BE2C (cell line): ENCODE results near the gene SCARF2.
"Not testable (repeated sequence)": the region's sequence is repeated elsewhere in the genome, so short reads cannot be mapped to it uniquely, and the experiment has no call there.

Experiments used
- DNase-seq: peaks from one replicate; pipeline ENCODE4 v3.0.0-alpha.2; 2020
- H3K27me3 ChIP-seq: fragments of 250-450 bp; sonication (Bioruptor Pico); 2 replicates; pipeline ENCODE4 v1.5.1; 2020; ENCODE audit warnings: mild to moderate bottlenecking
- H3K36me3 ChIP-seq: fragments of 250-450 bp; sonication (Bioruptor Pico); 2 replicates; pipeline ENCODE4 v1.5.1; 2020; ENCODE audit warnings: mild to moderate bottlenecking
- H3K4me1 ChIP-seq: fragments of 250-450 bp; sonication (Bioruptor Pico); 2 replicates; pipeline ENCODE4 v1.5.1; 2020
- H3K4me3 ChIP-seq: 2 replicates; pipeline ENCODE4 v1.5.1; 2011; ENCODE audit warnings: low read depth, low read length
- H3K9me3 ChIP-seq: fragments of 250-450 bp; sonication (Bioruptor Pico); 2 replicates; pipeline ENCODE4 v1.5.1; 2020
- TF ChIP-seq, protein P1 (sequence below): IDR thresholded peaks from 2 replicates; pipeline ENCODE4 v1.5.1; 2012; ENCODE audit warnings: mild to moderate bottlenecking, low read depth, low read length

The SCARF2 gene

GRCh38 chr22:20383538-20383937 lies 54.1 kb downstream of the SCARF2 start:
- Histone ChIP-seq H3K4me1 (no peaks in the 10 kb centered on the region), H3K4me3 (no peak overlapping the region), H3K9me3 (no peaks in the 10 kb centered on the region), H3K27me3 (no peaks in the 10 kb centered on the region; the same call in 1 of the 2 replicates), H3K36me3 (no peaks in the 10 kb centered on the region)
- TF ChIP-seq, protein P1, sequence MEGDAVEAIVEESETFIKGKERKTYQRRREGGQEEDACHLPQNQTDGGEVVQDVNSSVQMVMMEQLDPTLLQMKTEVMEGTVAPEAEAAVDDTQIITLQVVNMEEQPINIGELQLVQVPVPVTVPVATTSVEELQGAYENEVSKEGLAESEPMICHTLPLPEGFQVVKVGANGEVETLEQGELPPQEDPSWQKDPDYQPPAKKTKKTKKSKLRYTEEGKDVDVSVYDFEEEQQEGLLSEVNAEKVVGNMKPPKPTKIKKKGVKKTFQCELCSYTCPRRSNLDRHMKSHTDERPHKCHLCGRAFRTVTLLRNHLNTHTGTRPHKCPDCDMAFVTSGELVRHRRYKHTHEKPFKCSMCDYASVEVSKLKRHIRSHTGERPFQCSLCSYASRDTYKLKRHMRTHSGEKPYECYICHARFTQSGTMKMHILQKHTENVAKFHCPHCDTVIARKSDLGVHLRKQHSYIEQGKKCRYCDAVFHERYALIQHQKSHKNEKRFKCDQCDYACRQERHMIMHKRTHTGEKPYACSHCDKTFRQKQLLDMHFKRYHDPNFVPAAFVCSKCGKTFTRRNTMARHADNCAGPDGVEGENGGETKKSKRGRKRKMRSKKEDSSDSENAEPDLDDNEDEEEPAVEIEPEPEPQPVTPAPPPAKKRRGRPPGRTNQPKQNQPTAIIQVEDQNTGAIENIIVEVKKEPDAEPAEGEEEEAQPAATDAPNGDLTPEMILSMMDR: no peak
- no peak for DNase-seq

GRCh38 chr22:20380486-20380885 lies 57.1 kb downstream of the SCARF2 start:
- DNase-seq: no peak
- TF ChIP-seq, protein P1: no peak
- no peaks in the 10 kb centered on the region for H3K36me3 ChIP-seq
- no peak overlapping the region for H3K4me3 ChIP-seq
- no peaks in the 10 kb centered on the region for H3K4me1 ChIP-seq
- H3K27me3 ChIP-seq: no peaks in the 10 kb centered on the region; the same call in 1 of the 2 replicates
- H3K9me3 ChIP-seq: no peaks in the 10 kb centered on the region

- H3K4me3 ChIP-seq, H3K27me3 ChIP-seq, H3K4me1 ChIP-seq, H3K36me3 ChIP-seq, H3K9me3 ChIP-seq, DNase-seq: not testable (repeated sequence)
Measured at GRCh38 chr22:20378684-20379083, 58.9 kb downstream of the SCARF2 start.

GRCh38 chr22:20378110-20378509 lies 59.5 kb downstream of the SCARF2 start:
- Histone ChIP-seq H3K4me3 (no peak overlapping the region), H3K27me3 (no peaks in the 10 kb centered on the region), H3K4me1 (no peaks in the 10 kb centered on the region), H3K9me3 (no peaks in the 10 kb centered on the region), H3K36me3 (no peaks in the 10 kb centered on the region)
- TF ChIP-seq, protein P1: no peak
- DNase-seq: no peak

GRCh38 chr22:20376983-20377382 lies 60.6 kb downstream of the SCARF2 start:
- H3K9me3 ChIP-seq, DNase-seq, H3K27me3 ChIP-seq, H3K4me1 ChIP-seq, H3K4me3 ChIP-seq, H3K36me3 ChIP-seq: not testable (repeated sequence)

DNA sequence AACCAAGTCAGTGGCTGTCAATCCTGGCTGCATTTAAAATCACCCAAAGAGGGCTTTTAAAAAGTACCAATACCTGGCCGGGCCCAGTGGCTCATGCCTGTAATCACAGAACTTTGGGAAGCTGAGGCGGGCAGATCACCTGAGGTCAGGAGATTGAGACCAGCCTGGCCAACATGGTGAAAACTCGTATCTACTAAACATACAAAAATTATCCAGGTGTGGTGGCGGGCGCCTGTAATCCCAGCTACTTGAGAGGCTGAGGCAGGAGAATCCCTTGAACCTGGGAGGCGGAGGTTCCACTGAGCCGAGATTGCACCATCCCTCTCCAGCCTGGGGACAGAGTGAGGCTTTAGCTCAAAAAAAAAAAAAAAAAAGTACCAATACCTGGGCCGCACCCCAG lies 61.3 kb downstream of the SCARF2 start:
- not testable (repeated sequence) for DNase-seq, H3K4me3 ChIP-seq, H3K27me3 ChIP-seq, H3K4me1 ChIP-seq, H3K9me3 ChIP-seq, H3K36me3 ChIP-seq
